HuH-7 (cell line): ENCODE measurements around the gene PLBD1.

Experiments used
- DNase-seq: peaks from one replicate; pipeline ENCODE4 v3.0.0; 2011; ENCODE audit warnings: low spot score

The PLBD1 gene

GRCh38 chr12:14564336-14564959 lies 3.2 kb downstream of the PLBD1 start:
- DNase-seq, result no peak

GRCh38 chr12:14563046-14563445 lies 4.6 kb downstream of the PLBD1 start:
- no peak for DNase-seq

GRCh38 chr12:14562279-14562678 lies 5.4 kb downstream of the PLBD1 start:
- no peak for DNase-seq

- no peak for DNase-seq
These were observed 5.9 kb downstream of the PLBD1 start for GRCh38 chr12:14561677-14562238.

- DNase-seq, result no peak
These were observed 6.6 kb downstream of the PLBD1 start for GRCh38 chr12:14560904-14561574.

- no peak for DNase-seq
These were observed 9.2 kb downstream of the PLBD1 start for GRCh38 chr12:14558473-14558959.

- no peak for DNase-seq
These were observed 9.7 kb downstream of the PLBD1 start for GRCh38 chr12:14557966-14558365.

- DNase-seq, result peak; percentile 44
These were observed 13.2 kb downstream of the PLBD1 start for GRCh38 chr12:14554281-14555007.

GRCh38 chr12:14548609-14549008 lies 19.1 kb downstream of the PLBD1 start:
- DNase-seq, result no peak

- no peak for DNase-seq
These were observed 20.1 kb downstream of the PLBD1 start for GRCh38 chr12:14547571-14547970.

- no peak for DNase-seq
These were observed 22.2 kb downstream of the PLBD1 start for GRCh38 chr12:14545144-14546124.

GRCh38 chr12:14540801-14541462 lies 26.8 kb downstream of the PLBD1 start:
- DNase-seq, result no peak

- no peak for DNase-seq
These were observed 30.6 kb downstream of the PLBD1 start for GRCh38 chr12:14537088-14537487.

- no peak for DNase-seq
These were observed 35.5 kb downstream of the PLBD1 start for GRCh38 chr12:14532152-14532551.

GRCh38 chr12:14525964-14526363 lies 41.7 kb downstream of the PLBD1 start:
- no peak for DNase-seq

- no peak for DNase-seq
These were observed 45.9 kb downstream of the PLBD1 start for GRCh38 chr12:14521822-14522221.

GRCh38 chr12:14514946-14515345 lies 52.7 kb downstream of the PLBD1 start:
- DNase-seq, result no peak

- no peak for DNase-seq
These were observed 53.4 kb downstream of the PLBD1 start for GRCh38 chr12:14514154-14514842.

- DNase-seq, result no peak
These were observed 57.1 kb downstream of the PLBD1 start for GRCh38 chr12:14510574-14510973.
